Activated naive CD4-positive, alpha-beta T cell treated with anti-CD3 and anti-CD28 coated beads, Interleukin-2, amount 50 U/mL, for 24 hours (primary cell): Measurements from ENCODE around the gene OSBP2.
"Not testable (repeated sequence)": the region's sequence is repeated elsewhere in the genome, so short reads cannot be mapped to it uniquely, and the experiment has no call there.

Experiments
- H3K27ac Mint-ChIP-seq: one replicate; pipeline ENCODE4 v1.8.0; 2021; ENCODE audit warnings: mild to moderate bottlenecking, mixed read lengths
- H3K27me3 Mint-ChIP-seq: one replicate; pipeline ENCODE4 v1.8.0; 2021; ENCODE audit warnings: mixed read lengths
- H3K36me3 Mint-ChIP-seq: one replicate; pipeline ENCODE4 v1.8.0; 2021; ENCODE audit warnings: mixed read lengths
- H3K4me1 Mint-ChIP-seq: one replicate; pipeline ENCODE4 v1.8.0; 2021; ENCODE audit warnings: mixed read lengths
- H3K4me3 Mint-ChIP-seq: one replicate; pipeline ENCODE4 v1.8.0; 2021; ENCODE audit warnings: mild to moderate bottlenecking, mixed read lengths
- H3K9me3 Mint-ChIP-seq: one replicate; pipeline ENCODE4 v1.8.0; 2021; ENCODE audit warnings: mixed read lengths

Gene OSBP2

DNA sequence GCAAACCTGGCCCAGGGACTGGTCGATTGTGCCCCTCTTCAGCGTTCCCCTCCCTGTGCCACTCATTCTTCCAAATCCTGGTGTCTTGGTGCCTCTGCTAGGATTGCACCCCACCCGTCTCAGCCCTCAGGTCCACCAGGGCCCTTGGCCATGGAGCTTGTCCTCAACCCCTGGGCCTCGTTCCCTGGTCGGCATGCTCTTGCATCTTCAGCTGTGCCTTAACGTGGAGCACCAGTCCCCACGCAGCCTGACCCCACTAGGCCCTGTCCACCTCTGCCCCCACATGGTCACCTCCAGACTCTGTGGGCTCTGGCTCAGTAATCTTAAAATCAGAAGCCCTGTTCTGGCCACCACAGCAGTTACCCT lies 61.1 kb downstream of the OSBP2 start:
- Mint-ChIP-seq H3K27me3 (no peaks in the 10 kb centered on the region), H3K4me3 (no peak overlapping the region), H3K36me3 (no peaks in the 10 kb centered on the region), H3K4me1 (no peaks in the 10 kb centered on the region), H3K27ac (no peak overlapping the region), H3K9me3 (no peaks in the 10 kb centered on the region)

DNA sequence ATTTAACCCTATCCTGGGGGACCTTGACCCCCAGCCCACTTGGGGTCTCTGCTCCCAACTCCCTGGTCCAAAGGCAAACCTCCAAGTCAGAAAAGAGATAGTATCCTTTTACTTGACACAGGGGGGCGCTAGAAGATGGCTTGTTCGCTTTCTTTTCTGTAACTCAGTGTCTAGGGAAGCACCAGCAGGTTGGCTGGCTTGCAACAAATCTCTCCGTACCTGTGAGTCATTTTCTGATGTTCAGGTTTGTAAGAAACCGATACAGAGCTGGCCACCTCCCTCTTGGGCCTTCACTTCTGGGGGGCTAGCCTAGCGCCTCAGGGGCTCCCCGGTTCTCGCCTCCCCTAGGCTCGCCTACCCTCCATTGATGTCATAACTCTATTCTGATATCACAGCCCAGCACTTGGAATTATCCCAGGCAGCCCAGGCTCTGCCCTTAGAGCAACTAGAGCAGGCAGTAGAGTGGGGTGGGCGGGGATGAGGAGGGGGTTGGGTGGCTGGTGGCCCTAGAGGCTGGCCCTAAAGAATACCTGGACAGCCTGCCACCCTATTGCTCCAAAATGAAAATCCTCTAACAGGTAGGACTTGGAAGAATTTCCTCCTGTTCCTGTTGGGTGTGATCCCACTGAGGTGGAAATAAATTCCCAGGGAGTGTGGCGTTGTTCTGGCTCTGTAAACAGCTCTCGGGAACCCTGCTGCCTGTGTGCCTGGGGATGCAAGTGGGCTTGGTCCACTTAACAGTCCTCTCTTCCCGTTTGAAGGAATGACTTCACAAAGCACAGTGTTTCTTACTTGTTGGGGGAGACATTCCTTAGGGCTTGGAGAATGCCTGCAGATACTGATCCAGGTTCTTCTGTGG lies 69.4 kb downstream of the OSBP2 start:
- no peak overlapping the region for H3K4me3 Mint-ChIP-seq
- H3K36me3 Mint-ChIP-seq, result no peaks in the 10 kb centered on the region
- H3K27me3 Mint-ChIP-seq, result no peaks in the 10 kb centered on the region
- H3K9me3 Mint-ChIP-seq, result no peaks in the 10 kb centered on the region
- no peaks in the 10 kb centered on the region for H3K4me1 Mint-ChIP-seq
- no peak overlapping the region for H3K27ac Mint-ChIP-seq

DNA sequence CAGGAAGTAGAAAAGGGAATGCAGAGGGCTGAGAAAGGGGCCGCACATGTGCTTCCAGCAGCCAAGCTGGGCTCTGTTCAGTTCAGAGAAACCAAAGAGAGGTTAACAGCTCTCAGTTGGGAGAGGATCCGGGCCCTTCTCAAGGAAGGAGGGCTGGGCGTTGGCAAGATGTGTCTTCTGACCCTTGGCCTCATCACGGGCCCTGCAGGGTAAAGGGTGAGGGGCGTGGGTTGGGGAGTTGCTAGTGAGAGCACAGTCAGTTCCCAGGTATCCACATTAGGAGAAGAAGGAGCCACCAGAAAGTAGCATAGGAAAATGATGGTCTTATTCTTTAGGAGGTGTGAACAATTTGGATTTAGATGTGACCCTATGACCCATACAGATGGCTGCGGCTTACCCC lies 73.0 kb downstream of the OSBP2 start:
- H3K36me3 Mint-ChIP-seq, result no peaks in the 10 kb centered on the region
- H3K4me3 Mint-ChIP-seq, result no peak overlapping the region
- H3K4me1 Mint-ChIP-seq, result no peaks in the 10 kb centered on the region

GRCh38 chr22:30770716-30771115 lies 76.0 kb downstream of the OSBP2 start:
- Mint-ChIP-seq H3K4me1 (no peaks in the 10 kb centered on the region), H3K27me3 (no peaks in the 10 kb centered on the region), H3K9me3 (no peaks in the 10 kb centered on the region), H3K27ac (no peak overlapping the region), H3K36me3 (no peaks in the 10 kb centered on the region), H3K4me3 (no peak overlapping the region)

More for the DNA sequence above, 73.0 kb downstream of the OSBP2 start:
- Mint-ChIP-seq H3K9me3 (no peaks in the 10 kb centered on the region), H3K27me3 (no peaks in the 10 kb centered on the region), H3K27ac (peak overlapping the region; percentile 14)

DNA sequence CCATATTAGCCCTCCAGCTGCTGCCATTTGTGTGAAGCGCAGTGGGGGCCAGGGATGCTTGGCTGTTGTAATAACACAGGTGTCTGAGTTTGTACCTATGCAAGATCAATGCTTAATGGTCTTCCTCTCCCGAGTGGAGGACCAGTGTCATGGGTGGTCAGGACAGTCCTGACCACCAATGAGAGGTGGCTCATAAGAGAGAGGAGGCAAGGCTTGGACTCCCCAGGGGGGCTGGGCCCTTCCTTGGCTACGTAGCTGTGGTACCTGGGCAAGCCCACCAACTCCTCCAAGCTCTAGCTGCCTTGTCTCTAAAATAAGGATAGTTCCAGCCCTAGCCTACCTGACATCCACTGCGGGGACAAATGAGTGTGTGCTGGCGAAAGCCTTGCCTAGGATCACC lies 79.2 kb downstream of the OSBP2 start:
- Mint-ChIP-seq H3K27ac (no peak overlapping the region), H3K36me3 (no peaks in the 10 kb centered on the region), H3K9me3 (no peaks in the 10 kb centered on the region), H3K4me1 (no peaks in the 10 kb centered on the region), H3K27me3 (no peaks in the 10 kb centered on the region), H3K4me3 (no peak overlapping the region)

- Mint-ChIP-seq H3K4me3 (no peak overlapping the region), H3K9me3 (no peaks in the 10 kb centered on the region), H3K27me3 (no peaks in the 10 kb centered on the region), H3K36me3 (no peaks in the 10 kb centered on the region), H3K4me1 (no peaks in the 10 kb centered on the region), H3K27ac (no peak overlapping the region)
These were observed 79.9 kb downstream of the OSBP2 start for GRCh38 chr22:30774566-30774965.

- H3K27me3 Mint-ChIP-seq, result no peaks in the 10 kb centered on the region
- no peak overlapping the region for H3K4me3 Mint-ChIP-seq
- peaks cover 8% of the 10 kb centered on the region for H3K4me1 Mint-ChIP-seq
- H3K36me3 Mint-ChIP-seq, result no peaks in the 10 kb centered on the region
- H3K27ac Mint-ChIP-seq, result no peak overlapping the region
- H3K9me3 Mint-ChIP-seq, result no peaks in the 10 kb centered on the region
These were observed 81.8 kb downstream of the OSBP2 start for GRCh38 chr22:30776476-30776875.

GRCh38 chr22:30777146-30777545 lies 82.5 kb downstream of the OSBP2 start:
- not testable (repeated sequence) for H3K36me3 Mint-ChIP-seq, H3K27me3 Mint-ChIP-seq, H3K27ac Mint-ChIP-seq, H3K4me3 Mint-ChIP-seq, H3K4me1 Mint-ChIP-seq, H3K9me3 Mint-ChIP-seq

- H3K4me3 Mint-ChIP-seq, result no peak overlapping the region
- H3K36me3 Mint-ChIP-seq, result no peaks in the 10 kb centered on the region
- H3K9me3 Mint-ChIP-seq, result no peaks in the 10 kb centered on the region
- H3K27me3 Mint-ChIP-seq, result no peaks in the 10 kb centered on the region
- no peak overlapping the region for H3K27ac Mint-ChIP-seq
- H3K4me1 Mint-ChIP-seq, result peaks cover 8% of the 10 kb centered on the region
These were observed 82.9 kb downstream of the OSBP2 start for GRCh38 chr22:30777587-30777986.

DNA sequence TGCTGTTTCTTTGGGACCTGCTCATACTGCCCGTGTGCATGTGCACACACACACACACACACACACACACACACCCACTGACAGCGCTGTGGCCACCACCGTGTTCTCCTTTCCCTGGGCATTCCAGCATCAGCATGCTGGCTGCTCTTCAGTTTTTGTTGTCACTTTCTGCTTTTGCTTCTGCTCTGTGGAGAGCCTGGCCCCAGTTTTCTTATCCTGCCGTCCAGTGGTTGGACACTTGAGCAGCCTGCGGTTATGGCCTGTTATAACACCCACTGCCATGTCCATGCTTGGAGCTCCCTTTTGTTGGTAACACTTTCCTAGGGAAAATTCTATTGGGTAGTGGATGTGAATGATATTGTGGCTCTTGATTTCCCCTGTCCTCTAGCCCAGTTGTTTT lies 83.6 kb downstream of the OSBP2 start:
- no peak overlapping the region for H3K27ac Mint-ChIP-seq
- H3K27me3 Mint-ChIP-seq, result no peaks in the 10 kb centered on the region
- peaks cover 8% of the 10 kb centered on the region for H3K4me1 Mint-ChIP-seq
- no peaks in the 10 kb centered on the region for H3K36me3 Mint-ChIP-seq
- H3K9me3 Mint-ChIP-seq, result no peaks in the 10 kb centered on the region
- no peak overlapping the region for H3K4me3 Mint-ChIP-seq

GRCh38 chr22:30780026-30780425 lies 85.4 kb downstream of the OSBP2 start:
- Mint-ChIP-seq H3K9me3 (no peaks in the 10 kb centered on the region), H3K36me3 (no peaks in the 10 kb centered on the region), H3K4me3 (no peak overlapping the region)

DNA sequence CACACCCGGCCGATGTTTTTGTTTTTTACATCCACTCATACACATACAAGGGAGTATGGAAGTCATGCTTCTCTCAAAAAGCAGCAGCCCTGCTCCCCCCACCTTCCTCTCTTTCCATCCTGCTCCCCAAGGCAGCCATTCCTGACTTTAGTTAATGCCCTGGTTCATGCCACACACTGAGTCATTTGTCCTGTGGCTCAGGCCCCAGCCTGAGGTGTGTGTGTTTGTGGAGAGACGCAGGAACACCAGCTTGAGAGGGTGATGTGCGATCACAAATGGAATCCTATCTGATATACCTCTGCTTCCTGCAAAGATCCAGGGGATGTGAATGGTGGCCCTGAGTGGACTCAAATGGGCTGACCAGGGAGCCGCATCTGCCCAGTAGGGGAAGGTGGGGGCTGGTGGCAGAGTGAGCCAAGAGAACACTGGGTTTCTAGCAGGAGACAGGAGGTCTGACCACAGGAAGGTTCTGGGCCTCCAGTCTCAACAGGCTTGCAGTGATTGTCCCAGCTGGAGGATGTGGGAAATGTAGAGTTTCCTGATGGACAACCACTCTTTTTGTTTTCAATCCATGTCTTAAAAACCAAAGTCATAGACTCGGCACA lies 86.7 kb downstream of the OSBP2 start:
- Mint-ChIP-seq H3K27me3 (no peaks in the 10 kb centered on the region), H3K27ac (no peak overlapping the region), H3K9me3 (no peaks in the 10 kb centered on the region), H3K4me3 (no peak overlapping the region), H3K4me1 (peaks cover 8% of the 10 kb centered on the region), H3K36me3 (no peaks in the 10 kb centered on the region)

More at GRCh38 chr22:30780026-30780425, 85.4 kb downstream of the OSBP2 start:
- Mint-ChIP-seq H3K4me1 (peaks cover 8% of the 10 kb centered on the region), H3K27ac (no peak overlapping the region), H3K27me3 (no peaks in the 10 kb centered on the region)

DNA sequence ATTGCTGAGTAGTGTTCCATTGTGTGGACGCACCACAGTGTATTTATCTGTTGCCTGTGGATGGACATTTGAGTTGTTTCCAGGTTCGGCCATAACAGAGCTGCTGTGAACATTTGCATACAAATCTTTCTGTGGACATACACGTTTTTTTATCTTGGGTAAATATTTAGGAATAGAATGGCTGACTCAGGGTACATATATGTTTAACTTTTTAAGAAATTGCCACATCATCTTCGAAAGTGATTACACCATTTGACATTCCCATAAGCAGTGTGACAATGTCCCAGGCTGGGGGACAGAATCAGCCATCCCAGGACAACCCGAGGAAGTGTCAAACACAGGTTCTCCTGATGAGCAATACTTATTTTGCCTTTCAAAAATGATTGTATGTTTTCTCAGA lies 87.9 kb downstream of the OSBP2 start:
- H3K4me1 Mint-ChIP-seq, result peaks cover 8% of the 10 kb centered on the region
- no peaks in the 10 kb centered on the region for H3K36me3 Mint-ChIP-seq
- H3K4me3 Mint-ChIP-seq, result no peak overlapping the region
- no peak overlapping the region for H3K27ac Mint-ChIP-seq
- no peaks in the 10 kb centered on the region for H3K27me3 Mint-ChIP-seq
- H3K9me3 Mint-ChIP-seq, result no peaks in the 10 kb centered on the region

DNA sequence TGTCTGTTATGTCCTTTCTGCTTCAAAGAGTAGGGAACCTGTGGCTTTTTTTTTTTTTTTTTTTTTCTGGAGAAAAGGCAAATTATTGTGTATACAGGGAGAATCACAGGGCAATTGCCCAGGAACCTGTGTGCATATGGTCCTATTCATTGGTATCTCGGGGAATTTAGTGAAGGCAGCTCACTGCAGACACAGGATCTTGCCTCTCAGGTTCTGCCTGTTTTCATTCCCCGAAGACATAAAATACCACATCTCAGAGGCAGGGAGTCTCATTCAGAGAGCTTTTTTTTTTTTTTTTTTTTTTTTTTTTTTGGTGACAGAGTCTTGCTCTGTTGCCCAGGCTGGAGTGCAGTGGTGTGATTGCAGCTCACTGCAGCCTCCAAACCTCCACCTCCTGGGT lies 88.3 kb downstream of the OSBP2 start:
- H3K4me1 Mint-ChIP-seq, result peaks cover 8% of the 10 kb centered on the region
- no peak overlapping the region for H3K4me3 Mint-ChIP-seq
- H3K27me3 Mint-ChIP-seq, result no peaks in the 10 kb centered on the region
- no peaks in the 10 kb centered on the region for H3K36me3 Mint-ChIP-seq
- H3K27ac Mint-ChIP-seq, result no peak overlapping the region
- no peaks in the 10 kb centered on the region for H3K9me3 Mint-ChIP-seq

DNA sequence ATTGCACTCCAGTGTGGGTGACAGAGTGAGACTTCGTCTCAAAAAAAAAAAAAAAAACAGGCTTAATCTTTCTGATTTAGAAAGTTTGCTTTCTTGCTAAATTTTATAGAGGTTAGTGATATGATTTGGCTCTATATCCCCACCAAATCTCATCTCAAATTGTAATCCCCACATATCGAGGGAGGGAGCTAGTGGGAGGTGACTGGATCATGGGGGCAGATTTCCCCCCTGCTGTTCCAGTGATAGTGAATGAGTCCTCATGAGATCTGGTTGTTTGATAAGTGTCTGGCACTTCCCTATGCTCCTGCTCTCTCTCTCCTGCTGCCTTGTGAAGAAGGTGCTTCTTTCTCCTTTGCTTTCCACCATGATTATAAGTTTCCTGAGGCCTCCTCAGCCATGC lies 90.9 kb downstream of the OSBP2 start:
- Mint-ChIP-seq H3K9me3 (no peaks in the 10 kb centered on the region), H3K27ac (no peak overlapping the region), H3K36me3 (no peaks in the 10 kb centered on the region), H3K4me1 (no peaks in the 10 kb centered on the region), H3K27me3 (no peaks in the 10 kb centered on the region), H3K4me3 (no peak overlapping the region)

DNA sequence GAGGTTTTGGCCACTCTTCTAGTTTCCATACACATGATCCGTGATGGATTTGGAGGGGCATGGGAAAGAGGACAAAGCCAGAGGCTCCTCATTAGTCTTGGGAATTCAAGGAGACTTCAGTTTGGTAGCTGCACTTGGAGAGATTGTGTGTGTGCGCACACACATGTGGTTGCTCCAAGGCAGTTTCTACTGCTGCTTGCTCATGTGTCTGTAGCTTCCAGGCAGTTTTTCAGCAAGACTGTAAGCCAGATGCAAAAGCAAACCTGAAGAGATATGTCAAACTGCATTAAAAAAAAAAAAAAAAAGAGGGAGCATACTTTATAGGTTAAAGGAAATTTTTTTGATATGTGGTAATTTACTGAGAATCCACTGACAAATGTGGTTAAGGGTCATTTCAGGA lies 95.7 kb downstream of the OSBP2 start:
- Mint-ChIP-seq H3K36me3 (peaks cover 3% of the 10 kb centered on the region), H3K27me3 (no peaks in the 10 kb centered on the region), H3K4me3 (no peak overlapping the region), H3K4me1 (no peaks in the 10 kb centered on the region), H3K27ac (no peak overlapping the region), H3K9me3 (no peaks in the 10 kb centered on the region)

DNA sequence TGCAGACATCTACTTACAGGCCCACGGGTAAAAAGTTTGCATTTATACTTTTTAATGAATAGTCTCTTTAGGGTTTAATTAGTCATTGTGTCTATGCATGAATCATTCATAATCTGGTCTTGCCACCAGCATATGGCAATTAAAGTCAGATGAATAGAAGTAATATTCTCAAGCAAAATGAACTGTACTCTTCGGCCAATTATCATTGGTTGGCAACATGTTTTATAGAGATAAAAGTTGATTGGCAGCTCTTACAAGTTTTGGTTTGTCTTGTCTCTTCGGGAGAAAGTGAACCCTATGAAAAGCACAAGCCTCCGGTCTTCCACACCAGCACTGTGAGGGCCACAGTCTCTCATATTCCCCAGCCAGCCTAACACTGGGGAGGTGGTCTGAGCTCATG lies 97.8 kb downstream of the OSBP2 start:
- Mint-ChIP-seq H3K9me3 (no peaks in the 10 kb centered on the region), H3K4me1 (no peaks in the 10 kb centered on the region), H3K36me3 (peaks cover 3% of the 10 kb centered on the region), H3K27ac (no peak overlapping the region), H3K4me3 (no peak overlapping the region), H3K27me3 (no peaks in the 10 kb centered on the region)
